AG04449 (cell line): ENCODE results near the gene CCDC78.
"Not testable (repeated sequence)": the region's sequence is repeated elsewhere in the genome, so short reads cannot be mapped to it uniquely, and the experiment has no call there.

Experiments
- CTCF ChIA-PET: fragments of 350-600 bp; formaldehyde crosslinking; extraction: SDS; loops from one replicate; lab custom pipeline; 2021; ENCODE audit warnings: antibody characterized with exemption; lab: Yijun Ruan, JAX
- POLR2A ChIA-PET: fragments of 400-600, 350-600 bp; formaldehyde crosslinking; extraction: SDS; loops from one replicate; lab custom pipeline; 2020; ENCODE audit warnings: antibody characterized with exemption, inconsistent platforms; lab: Yijun Ruan, JAX
- DNase-seq: peaks from one replicate; pipeline ENCODE4 v3.0.0-alpha.2; 2010; ENCODE audit warnings: low read depth, low spot score
- H3K4me3 ChIP-seq: 2 replicates; pipeline ENCODE4 v1.5.1; 2011; ENCODE audit warnings: low read depth, mild to moderate bottlenecking, control low read depth, low read length
- TF ChIP-seq, protein P1 (sequence below): IDR thresholded peaks from one replicate; pipeline ENCODE4 v1.5.1; 2011; ENCODE audit warnings: mild to moderate bottlenecking, moderate library complexity, low read length, control low read depth, inconsistent platforms; ENCODE audit not compliant: insufficient read depth; ENCODE audit errors: missing control alignments

Gene CCDC78

GRCh38 chr16:756428-756827, 30.2 kb upstream of the CCDC78 start:
- ChIA-PET POLR2A (no interaction called here), CTCF (interaction anchor here (1.1 to 4.2 kb wide), 2 partner anchors 13 to 29 kb away, joined by 3 to 24 read pairs; partner anchors contain the start of gene CIAO3)
- TF ChIP-seq, protein P1, sequence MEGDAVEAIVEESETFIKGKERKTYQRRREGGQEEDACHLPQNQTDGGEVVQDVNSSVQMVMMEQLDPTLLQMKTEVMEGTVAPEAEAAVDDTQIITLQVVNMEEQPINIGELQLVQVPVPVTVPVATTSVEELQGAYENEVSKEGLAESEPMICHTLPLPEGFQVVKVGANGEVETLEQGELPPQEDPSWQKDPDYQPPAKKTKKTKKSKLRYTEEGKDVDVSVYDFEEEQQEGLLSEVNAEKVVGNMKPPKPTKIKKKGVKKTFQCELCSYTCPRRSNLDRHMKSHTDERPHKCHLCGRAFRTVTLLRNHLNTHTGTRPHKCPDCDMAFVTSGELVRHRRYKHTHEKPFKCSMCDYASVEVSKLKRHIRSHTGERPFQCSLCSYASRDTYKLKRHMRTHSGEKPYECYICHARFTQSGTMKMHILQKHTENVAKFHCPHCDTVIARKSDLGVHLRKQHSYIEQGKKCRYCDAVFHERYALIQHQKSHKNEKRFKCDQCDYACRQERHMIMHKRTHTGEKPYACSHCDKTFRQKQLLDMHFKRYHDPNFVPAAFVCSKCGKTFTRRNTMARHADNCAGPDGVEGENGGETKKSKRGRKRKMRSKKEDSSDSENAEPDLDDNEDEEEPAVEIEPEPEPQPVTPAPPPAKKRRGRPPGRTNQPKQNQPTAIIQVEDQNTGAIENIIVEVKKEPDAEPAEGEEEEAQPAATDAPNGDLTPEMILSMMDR, result no peak
- no peak for DNase-seq
- H3K4me3 ChIP-seq, result no peak overlapping the region

- TF ChIP-seq, protein P1, result no peak
- CTCF ChIA-PET, result interaction anchor here (0.9 to 4.2 kb wide), 2 partner anchors 12 to 43 kb away, joined by 4 to 24 read pairs; partner anchors contain the start of gene CIAO3
- no peak overlapping the region for H3K4me3 ChIP-seq
- no peak for DNase-seq
- POLR2A ChIA-PET, result no interaction called here
Observed at GRCh38 chr16:754656-755055, 28.4 kb upstream of the CCDC78 start.

DNA sequence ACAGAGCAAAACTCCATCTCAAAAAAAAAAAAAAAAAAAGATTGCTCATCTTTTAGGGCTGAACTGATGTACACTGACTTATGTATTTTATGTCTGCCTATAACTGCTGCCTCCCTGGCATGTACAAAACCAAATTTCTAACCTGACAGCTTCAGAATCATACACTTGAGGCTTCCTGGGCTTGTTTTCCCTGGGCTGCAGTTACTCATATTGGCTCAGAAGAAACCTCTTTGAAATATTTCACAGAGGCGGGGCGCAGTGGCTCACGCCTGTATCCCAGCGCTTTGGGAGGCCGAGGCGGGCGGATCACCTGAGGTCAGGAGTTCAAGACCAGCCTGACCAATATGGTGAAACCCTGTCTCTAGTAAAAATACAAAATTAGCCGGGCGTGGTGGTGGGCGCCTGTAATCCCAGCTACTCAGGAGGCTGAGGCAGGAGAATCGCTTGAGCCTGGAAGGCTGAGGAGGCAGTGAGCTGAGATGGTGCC, 27.9 kb upstream of the CCDC78 start:
- CTCF ChIA-PET, result interaction anchor here (4.2 kb wide), 1 partner anchor 11 kb away, joined by 24 read pairs; the partner anchor contains the start of gene CIAO3
- DNase-seq, H3K4me3 ChIP-seq, POLR2A ChIA-PET: not testable (repeated sequence)

DNA sequence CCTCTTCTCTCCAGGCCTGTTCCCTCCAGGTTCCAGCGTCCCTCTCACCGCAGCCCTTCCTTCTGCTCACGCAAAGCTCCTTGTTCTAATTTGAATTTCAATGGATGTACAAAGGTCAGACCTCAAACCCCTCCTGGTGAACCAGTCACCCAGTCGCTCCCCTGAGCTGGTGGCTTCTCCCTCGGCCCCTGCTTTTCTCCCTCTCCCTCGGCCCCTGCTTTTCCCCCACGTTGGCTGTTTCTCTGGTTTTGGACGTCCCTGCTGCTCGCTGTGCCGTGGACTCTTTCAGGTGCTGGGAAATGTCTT, 25.7 kb upstream of the CCDC78 start:
- ChIA-PET POLR2A (no interaction called here), CTCF (interaction anchor here (0.6 to 4.1 kb wide), 5 partner anchors 9 to 33 kb away, joined by 3 to 40 read pairs (median 3); partner anchors contain the start of genes ANTKMT and CIAO3)
- TF ChIP-seq, protein P1, result no peak
- H3K4me3 ChIP-seq, result no peak overlapping the region
- no peak for DNase-seq

GRCh38 chr16:751152-752006, 25.1 kb upstream of the CCDC78 start:
- TF ChIP-seq, protein P1, result no peak
- ChIA-PET CTCF (interaction anchor here (0.6 to 4.1 kb wide), 7 partner anchors 8 to 39 kb away, joined by 3 to 40 read pairs (median 3); partner anchors contain the start of genes ANTKMT and CIAO3), POLR2A (no interaction called here)
- no peak for DNase-seq
- no peak overlapping the region for H3K4me3 ChIP-seq

DNA sequence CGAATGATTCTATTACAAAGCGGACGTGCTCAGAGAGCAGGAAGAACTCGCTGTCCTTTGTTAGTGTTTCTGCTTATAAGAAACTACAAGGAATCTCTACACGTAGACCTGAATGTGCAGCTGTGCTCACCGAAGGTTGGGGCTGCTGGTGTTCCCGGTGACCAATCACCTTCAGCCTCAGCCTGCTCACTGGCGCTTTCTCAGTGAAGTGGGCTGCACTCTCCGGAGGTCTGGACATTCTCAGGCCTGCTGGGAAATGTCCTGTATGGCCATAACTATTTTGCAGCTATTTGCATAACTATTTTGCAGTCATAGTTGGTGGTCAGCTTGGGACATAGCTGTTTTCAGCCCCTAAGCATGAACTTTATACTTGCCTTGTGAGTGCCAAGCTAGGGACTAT, 24.2 kb upstream of the CCDC78 start:
- no peak for DNase-seq
- CTCF ChIA-PET, result interaction anchor here (1.0 to 4.1 kb wide), 4 partner anchors 10 to 39 kb away, joined by 3 to 40 read pairs (median 5); partner anchors contain the start of genes ANTKMT and CIAO3
- POLR2A ChIA-PET, result no interaction called here
- TF ChIP-seq, protein P1, result no peak
- no peak overlapping the region for H3K4me3 ChIP-seq
